Neural progenitor cell (in vitro differentiated cells): ENCODE measurements around the gene DCDC2B.

Experiments
- EZH2 ChIP-seq: fragments of 200-600 bp; sonication (generic); IDR thresholded peaks from 2 replicates; pipeline ENCODE4 v1.6.1; 2017; ENCODE audit warnings: antibody characterized with exemption, mild to moderate bottlenecking, moderate library complexity
- TF ChIP-seq, protein P1 (sequence below): fragments of 200-600 bp; sonication (generic); IDR thresholded peaks from 2 replicates; pipeline ENCODE4 v1.5.1; 2017; ENCODE audit warnings: antibody characterized with exemption, mild to moderate bottlenecking

DNA sequence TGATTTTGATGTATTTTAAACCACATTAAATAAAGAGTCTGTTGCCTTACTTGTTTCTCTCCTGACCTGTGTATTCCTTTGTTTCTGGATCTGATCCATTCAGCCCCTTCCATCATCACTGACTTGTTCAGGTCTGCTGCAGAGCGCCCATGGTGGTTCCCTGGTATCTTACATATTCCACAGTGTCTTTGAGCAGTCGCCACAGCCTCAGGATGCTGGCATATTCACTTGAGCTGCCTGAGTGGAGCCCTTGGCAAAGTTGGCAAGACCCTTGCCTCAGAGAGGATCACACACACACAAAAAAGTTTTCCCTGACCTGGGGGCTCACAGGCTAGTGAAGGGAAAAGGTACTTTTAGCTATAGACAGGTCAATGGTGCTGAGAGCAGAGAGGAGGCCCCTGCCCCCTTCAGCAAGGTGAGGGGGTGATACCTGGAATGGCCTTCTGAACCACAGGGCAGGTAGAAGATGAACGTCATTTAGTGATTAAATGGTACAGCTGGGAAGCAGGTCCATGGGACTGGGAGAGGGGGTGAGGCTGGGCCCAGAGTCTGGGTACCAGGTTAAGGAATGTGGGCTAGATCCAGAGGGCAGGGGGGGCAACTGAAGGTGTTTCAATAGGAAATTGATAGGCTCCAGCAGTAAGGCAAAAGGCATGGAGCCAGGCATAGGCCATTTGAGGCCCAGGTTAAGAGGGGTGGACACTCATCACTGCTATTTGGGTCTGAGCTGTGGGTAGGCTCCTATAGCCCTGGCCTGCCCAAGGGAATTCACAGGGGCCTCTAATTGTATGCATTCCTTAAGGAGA is 10.4 kb upstream of the DCDC2B start:
- TF ChIP-seq, protein P1, sequence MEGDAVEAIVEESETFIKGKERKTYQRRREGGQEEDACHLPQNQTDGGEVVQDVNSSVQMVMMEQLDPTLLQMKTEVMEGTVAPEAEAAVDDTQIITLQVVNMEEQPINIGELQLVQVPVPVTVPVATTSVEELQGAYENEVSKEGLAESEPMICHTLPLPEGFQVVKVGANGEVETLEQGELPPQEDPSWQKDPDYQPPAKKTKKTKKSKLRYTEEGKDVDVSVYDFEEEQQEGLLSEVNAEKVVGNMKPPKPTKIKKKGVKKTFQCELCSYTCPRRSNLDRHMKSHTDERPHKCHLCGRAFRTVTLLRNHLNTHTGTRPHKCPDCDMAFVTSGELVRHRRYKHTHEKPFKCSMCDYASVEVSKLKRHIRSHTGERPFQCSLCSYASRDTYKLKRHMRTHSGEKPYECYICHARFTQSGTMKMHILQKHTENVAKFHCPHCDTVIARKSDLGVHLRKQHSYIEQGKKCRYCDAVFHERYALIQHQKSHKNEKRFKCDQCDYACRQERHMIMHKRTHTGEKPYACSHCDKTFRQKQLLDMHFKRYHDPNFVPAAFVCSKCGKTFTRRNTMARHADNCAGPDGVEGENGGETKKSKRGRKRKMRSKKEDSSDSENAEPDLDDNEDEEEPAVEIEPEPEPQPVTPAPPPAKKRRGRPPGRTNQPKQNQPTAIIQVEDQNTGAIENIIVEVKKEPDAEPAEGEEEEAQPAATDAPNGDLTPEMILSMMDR, result no peak
- no peak for TF ChIP-seq EZH2
